WTC11 (cell line): ENCODE data around the gene COL4A6.

Experiments
- MXD4 ChIP-seq: fragments of 250-450 bp; sonication (Bioruptor Pico); IDR thresholded peaks from 2 replicates; pipeline ENCODE4 v1.8.0; 2021; ENCODE audit warnings: mild to moderate bottlenecking, moderate library complexity, borderline replicate concordance
- TF ChIP-seq, protein P1 (sequence below): sonication (generic); formaldehyde crosslinking; IDR thresholded peaks from 2 replicates; pipeline ENCODE4 v1.8.1; 2023; ENCODE audit warnings: mild to moderate bottlenecking, missing genetic modification reagents, moderate library complexity
- TF ChIP-seq, protein P2 (sequence below): sonication (generic); formaldehyde crosslinking; IDR thresholded peaks from 2 replicates; pipeline ENCODE4 v1.8.1; 2022; ENCODE audit warnings: missing genetic modification reagents, borderline replicate concordance
- TF ChIP-seq, protein P3 (sequence below): fragments of 200-600 bp; IDR thresholded peaks from 2 replicates; pipeline ENCODE4 v1.8.0; 2022; ENCODE audit warnings: antibody characterized with exemption

DNA sequence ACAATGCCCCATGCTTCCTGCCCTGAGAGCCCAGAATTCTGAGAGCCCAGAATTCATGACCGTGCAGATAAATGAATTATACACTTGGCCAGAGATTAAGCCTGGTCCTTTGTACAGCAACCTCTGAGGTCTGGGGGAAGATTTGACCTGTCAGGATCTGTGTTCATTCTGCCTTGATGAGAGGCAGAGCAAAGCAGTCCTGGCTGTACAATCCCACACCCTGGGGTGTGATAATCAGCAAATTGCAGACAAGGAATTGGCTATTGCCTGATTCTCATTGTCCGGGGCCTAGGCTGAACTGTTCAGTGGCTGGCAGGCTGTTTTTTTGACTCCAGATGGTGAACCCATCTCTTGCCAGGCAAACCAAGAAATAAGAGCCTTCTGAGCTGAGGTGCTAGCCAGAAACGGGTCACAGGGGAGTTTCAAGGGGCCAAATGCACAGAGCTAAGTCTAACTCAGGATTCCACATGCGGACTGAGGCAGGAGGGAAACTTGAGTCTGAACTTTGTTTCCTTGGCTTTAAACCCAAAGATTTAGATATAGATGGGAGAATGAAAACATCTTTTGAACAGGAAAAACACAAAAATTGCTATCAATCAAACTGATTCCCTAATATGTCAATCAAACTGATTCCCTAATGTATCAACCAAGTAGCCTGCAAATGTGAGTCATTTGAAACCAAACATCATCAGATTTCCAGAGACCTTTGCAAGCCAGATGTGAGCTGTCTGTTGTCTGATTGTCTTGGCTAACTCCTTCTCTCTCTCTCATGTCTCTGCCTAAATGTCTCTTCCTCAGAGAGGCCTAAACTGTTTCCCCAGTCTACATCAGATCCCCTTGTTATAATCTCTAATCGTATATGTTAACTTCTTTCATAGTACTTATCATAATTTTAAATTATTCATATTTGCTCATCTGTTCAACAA, 187.3 kb downstream of the COL4A6 start:
- TF ChIP-seq, protein P1, sequence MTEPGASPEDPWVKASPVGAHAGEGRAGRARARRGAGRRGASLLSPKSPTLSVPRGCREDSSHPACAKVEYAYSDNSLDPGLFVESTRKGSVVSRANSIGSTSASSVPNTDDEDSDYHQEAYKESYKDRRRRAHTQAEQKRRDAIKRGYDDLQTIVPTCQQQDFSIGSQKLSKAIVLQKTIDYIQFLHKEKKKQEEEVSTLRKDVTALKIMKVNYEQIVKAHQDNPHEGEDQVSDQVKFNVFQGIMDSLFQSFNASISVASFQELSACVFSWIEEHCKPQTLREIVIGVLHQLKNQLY: no peak
- TF ChIP-seq, protein P2, sequence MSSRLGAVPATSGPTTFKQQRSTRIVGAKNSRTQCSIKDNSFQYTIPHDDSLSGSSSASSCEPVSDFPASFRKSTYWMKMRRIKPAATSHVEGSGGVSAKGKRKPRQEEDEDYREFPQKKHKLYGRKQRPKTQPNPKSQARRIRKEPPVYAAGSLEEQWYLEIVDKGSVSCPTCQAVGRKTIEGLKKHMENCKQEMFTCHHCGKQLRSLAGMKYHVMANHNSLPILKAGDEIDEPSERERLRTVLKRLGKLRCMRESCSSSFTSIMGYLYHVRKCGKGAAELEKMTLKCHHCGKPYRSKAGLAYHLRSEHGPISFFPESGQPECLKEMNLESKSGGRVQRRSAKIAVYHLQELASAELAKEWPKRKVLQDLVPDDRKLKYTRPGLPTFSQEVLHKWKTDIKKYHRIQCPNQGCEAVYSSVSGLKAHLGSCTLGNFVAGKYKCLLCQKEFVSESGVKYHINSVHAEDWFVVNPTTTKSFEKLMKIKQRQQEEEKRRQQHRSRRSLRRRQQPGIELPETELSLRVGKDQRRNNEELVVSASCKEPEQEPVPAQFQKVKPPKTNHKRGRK (CRISPR knock-in tag): no peak
- TF ChIP-seq, protein P3, sequence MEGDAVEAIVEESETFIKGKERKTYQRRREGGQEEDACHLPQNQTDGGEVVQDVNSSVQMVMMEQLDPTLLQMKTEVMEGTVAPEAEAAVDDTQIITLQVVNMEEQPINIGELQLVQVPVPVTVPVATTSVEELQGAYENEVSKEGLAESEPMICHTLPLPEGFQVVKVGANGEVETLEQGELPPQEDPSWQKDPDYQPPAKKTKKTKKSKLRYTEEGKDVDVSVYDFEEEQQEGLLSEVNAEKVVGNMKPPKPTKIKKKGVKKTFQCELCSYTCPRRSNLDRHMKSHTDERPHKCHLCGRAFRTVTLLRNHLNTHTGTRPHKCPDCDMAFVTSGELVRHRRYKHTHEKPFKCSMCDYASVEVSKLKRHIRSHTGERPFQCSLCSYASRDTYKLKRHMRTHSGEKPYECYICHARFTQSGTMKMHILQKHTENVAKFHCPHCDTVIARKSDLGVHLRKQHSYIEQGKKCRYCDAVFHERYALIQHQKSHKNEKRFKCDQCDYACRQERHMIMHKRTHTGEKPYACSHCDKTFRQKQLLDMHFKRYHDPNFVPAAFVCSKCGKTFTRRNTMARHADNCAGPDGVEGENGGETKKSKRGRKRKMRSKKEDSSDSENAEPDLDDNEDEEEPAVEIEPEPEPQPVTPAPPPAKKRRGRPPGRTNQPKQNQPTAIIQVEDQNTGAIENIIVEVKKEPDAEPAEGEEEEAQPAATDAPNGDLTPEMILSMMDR: no peak
- TF ChIP-seq MXD4: no peak
